B cell (primary cell): ENCODE measurements around the gene SUGCT. TPM values are rescaled to one million over a fixed set of nuclear protein-coding genes. Genes with fewer than 3 reads are reported as not detected.

Experiments used
- ATAC-seq: fragments of 200-7000 bp; cut with Tn5 transposase; one replicate; pipeline ENCODE4 v1.10.0; 2021; ENCODE audit warnings: low read depth, mild to moderate bottlenecking, moderate number of reproducible peaks, moderate library complexity
- CTCF ChIA-PET: fragments of 350-600 bp; sonication (Branson Sonifier 250); formaldehyde crosslinking; loops from one replicate; lab custom pipeline; 2021; ENCODE audit warnings: antibody characterized with exemption, inconsistent platforms; lab: Charles Lee
- POLR2A ChIA-PET: fragments of 350-600 bp; sonication (Branson Sonifier 250); formaldehyde crosslinking; loops from one replicate; lab custom pipeline; 2021; ENCODE audit warnings: antibody characterized with exemption; lab: Charles Lee
- DNase-seq: peaks from one replicate; pipeline ENCODE4 v3.0.0; 2013
- H2AFZ ChIP-seq: 2 replicates; pipeline ENCODE4 v1.6.1; 2012; ENCODE audit warnings: mild to moderate bottlenecking, low read depth, low read length; ENCODE audit not compliant: insufficient read depth, poor library complexity, severe bottlenecking
- H3K27ac ChIP-seq, 2 donors: 1 replicate in 1 of 2; 2 replicates in 1 of 2; pipeline ENCODE4 v1.5.1; 2012 to 2013; ENCODE audit warnings: low read length in 2 of 2, mild to moderate bottlenecking in 2 of 2, moderate library complexity in 1 of 2
- H3K27me3 ChIP-seq, 4 experiments: fragments of 200-600 bp in 1 of 4; sonication (generic) in 1 of 4; replicated peaks in 1 of 4; 1 replicate in 2 of 4; 2 replicates in 2 of 4; pipeline versions ENCODE4 v1.6.1 to v1.7.0; 2013 to 2016; ENCODE audit warnings: low read length in 3 of 4, mild to moderate bottlenecking in 2 of 4, mixed read lengths in 1 of 4, moderate library complexity in 1 of 4; ENCODE audit not compliant: insufficient read depth in 4 of 4, control insufficient read depth in 3 of 4; ENCODE audit errors: control extremely low read depth in 1 of 4
- H3K36me3 ChIP-seq, 2 experiments: replicated peaks in 1 of 2; 1 replicate in 1 of 2; 2 replicates in 1 of 2; pipeline versions ENCODE4 v1.6.1 to v1.7.1; 2013; ENCODE audit warnings: low read length in 1 of 2; ENCODE audit not compliant: insufficient read depth in 2 of 2, control insufficient read depth in 1 of 2; ENCODE audit errors: control extremely low read depth in 1 of 2, extremely low read depth in 1 of 2
- H3K4me1 ChIP-seq, 2 donors: fragments of 200-600 bp in 1 of 2; sonication (generic) in 1 of 2; 1 replicate in 1 of 2; 2 replicates in 1 of 2; pipeline versions ENCODE4 v1.5.1 to v1.6.1; 2013 to 2017; ENCODE audit warnings: low read length in 2 of 2; ENCODE audit not compliant: control insufficient read depth in 2 of 2, insufficient read depth in 2 of 2
- H3K4me2 ChIP-seq: replicated peaks from 2 replicates; pipeline ENCODE3; 2012; ENCODE audit warnings: mild to moderate bottlenecking, low read depth, low read length; ENCODE audit not compliant: poor library complexity, severe bottlenecking
- H3K4me3 ChIP-seq, 5 experiments: fragments of 200-600 bp in 1 of 5; sonication (generic) in 1 of 5; 1 replicate in 3 of 5; 2 replicates in 2 of 5; pipeline versions ENCODE4 v1.5.1 to v1.7.0; 2011 to 2016; ENCODE audit warnings: low read length in 4 of 5, mild to moderate bottlenecking in 4 of 5, low read depth in 2 of 5, control low read depth in 1 of 5, moderate library complexity in 1 of 5; ENCODE audit not compliant: insufficient read depth in 1 of 5; ENCODE audit errors: control extremely low read depth in 1 of 5, extremely low read depth in 1 of 5
- H3K79me2 ChIP-seq: fragments of 200-600 bp; sonication (generic); one replicate; pipeline ENCODE4 v1.6.0; 2016; ENCODE audit warnings: low read length; ENCODE audit not compliant: control insufficient read depth, insufficient read depth
- H3K9ac ChIP-seq: fragments of 200-600 bp; sonication (generic); 2 replicates; pipeline ENCODE4 v1.6.1; 2017; ENCODE audit warnings: mild to moderate bottlenecking, low read length, moderate library complexity
- H3K9me3 ChIP-seq, 3 donors: one replicate each; pipeline versions ENCODE4 v1.6.1 to v1.7.1; 2013; ENCODE audit warnings: low read length in 2 of 3; ENCODE audit not compliant: control insufficient read depth in 2 of 3, insufficient read depth in 1 of 3; ENCODE audit errors: control extremely low read depth in 1 of 3
- H4K20me1 ChIP-seq: 2 replicates; pipeline ENCODE4 v1.6.0; 2012; ENCODE audit warnings: mild to moderate bottlenecking, low read length; ENCODE audit not compliant: insufficient read depth, control insufficient read depth, poor library complexity, severe bottlenecking
- H3K27ac Mint-ChIP-seq: one replicate; pipeline ENCODE4 v1.8.0; 2021; ENCODE audit warnings: mixed read lengths
- H3K27me3 Mint-ChIP-seq: one replicate; pipeline ENCODE4 v1.8.0; 2021; ENCODE audit warnings: mixed read lengths
- H3K4me1 Mint-ChIP-seq: one replicate; pipeline ENCODE4 v1.8.0; 2021; ENCODE audit warnings: mixed read lengths
- H3K4me3 Mint-ChIP-seq: one replicate; pipeline ENCODE4 v1.8.0; 2021; ENCODE audit warnings: mixed read lengths
- H3K9me3 Mint-ChIP-seq: one replicate; pipeline ENCODE4 v1.8.0; 2022; ENCODE audit warnings: mixed read lengths; ENCODE audit not compliant: insufficient read depth
- CTCF ChIP-seq: fragments of 200-600 bp; IDR thresholded peaks from one replicate; pipeline ENCODE4 v1.8.0; 2022; ENCODE audit warnings: antibody characterized with exemption, mild to moderate bottlenecking
- EZH2 ChIP-seq: IDR thresholded peaks from 2 replicates; pipeline ENCODE4 v1.6.1; 2012; ENCODE audit warnings: borderline replicate concordance, low read depth, mild to moderate bottlenecking, moderate library complexity, low read length; ENCODE audit not compliant: insufficient read depth, poor library complexity, severe bottlenecking
- WGBS: methylation state at CpG from one replicate; pipeline ENCODE4 v1.1.5; 2013; ENCODE audit warnings: missing lambda C conversion rate; ENCODE audit not compliant: insufficient coverage; 5-methylcytosine and 5-hydroxymethylcytosine counted together
- intact Hi-C: fragments of 100-400 bp; cut with micrococcal nuclease; formaldehyde crosslinking; loops from one replicate; pipeline ENCODE4 v1.10.0; 2022
- polyA plus RNA-seq: library from polyadenylated mRNA; depleted of rRNA; stranded (reverse); fragments of >200 nt; gene quantifications from 2 replicates; pipeline ENCODE4 v1.2.3, GENCODE V29; 2012
- total RNA-seq, 2 donors: library from RNA; stranded (reverse); fragments of 120-200 nt in 1 of 2; gene quantifications; 1 replicate in 1 of 2; 2 replicates in 1 of 2; pipeline versions ENCODE4 v1.2.3 to v1.2.4, GENCODE V29; 2013 to 2022

SUGCT gene
- total and polyA plus RNA-seq, 2 donors (not counting 1 experiment from before 2014, with no cell fraction given), result 0.19 to 0.86 TPM

DNA sequence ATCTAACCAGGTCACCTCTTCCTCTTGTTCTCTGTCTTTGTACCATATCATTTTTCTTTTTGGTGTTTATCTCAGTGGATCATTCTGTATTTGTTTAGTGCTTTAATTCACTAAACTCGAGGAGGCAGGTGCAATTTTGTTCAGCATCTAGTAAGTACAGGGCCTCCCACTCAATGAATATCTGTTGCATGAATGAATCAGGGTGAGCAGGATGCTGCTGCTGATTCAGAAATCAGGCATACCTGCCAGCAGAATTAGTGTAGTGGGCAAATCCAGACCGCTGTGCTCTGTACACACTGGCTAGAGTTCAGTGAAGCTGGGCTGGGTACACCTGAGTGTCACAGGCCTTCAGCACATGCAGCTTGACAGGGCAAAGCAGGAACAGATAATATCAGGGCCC, 511.9 kb downstream of the SUGCT start:
- no peak overlapping the region for H3K4me3 ChIP-seq
- peaks cover 0 to 2% (median 0%) of the 10 kb centered on the region in 4 experiments for H3K27me3 ChIP-seq
- peaks cover 2% of the 10 kb centered on the region for H3K4me1 Mint-ChIP-seq
- TF ChIP-seq CTCF, result no peak
- TF ChIP-seq EZH2, result no peak
- H3K9ac ChIP-seq, result no peak overlapping the region
- no peak overlapping the region for H3K27ac ChIP-seq
- no peak overlapping the region for H3K4me3 Mint-ChIP-seq
- WGBS, result 65% methylated on average over 2 of the region's 2 CpGs
- H3K4me2 ChIP-seq, result no peak overlapping the region
- DNase-seq, result no peak
- H3K79me2 ChIP-seq, result no peaks in the 10 kb centered on the region
- no peaks in the 10 kb centered on the region for H3K4me1 ChIP-seq
- no peak overlapping the region for H2AFZ ChIP-seq
- H3K36me3 ChIP-seq, result no peaks in the 10 kb centered on the region
- H3K9me3 ChIP-seq, result no peaks in the 10 kb centered on the region
- H3K27me3 Mint-ChIP-seq, result peaks cover 7% of the 10 kb centered on the region
- ATAC-seq, result no peak
- H3K9me3 Mint-ChIP-seq, result no peaks in the 10 kb centered on the region
- H4K20me1 ChIP-seq, result no peaks in the 10 kb centered on the region
- POLR2A ChIA-PET, result no interaction called here
- intact Hi-C loops, result no loop called here
- CTCF ChIA-PET, result no interaction called here
- no peak overlapping the region for H3K27ac Mint-ChIP-seq

DNA sequence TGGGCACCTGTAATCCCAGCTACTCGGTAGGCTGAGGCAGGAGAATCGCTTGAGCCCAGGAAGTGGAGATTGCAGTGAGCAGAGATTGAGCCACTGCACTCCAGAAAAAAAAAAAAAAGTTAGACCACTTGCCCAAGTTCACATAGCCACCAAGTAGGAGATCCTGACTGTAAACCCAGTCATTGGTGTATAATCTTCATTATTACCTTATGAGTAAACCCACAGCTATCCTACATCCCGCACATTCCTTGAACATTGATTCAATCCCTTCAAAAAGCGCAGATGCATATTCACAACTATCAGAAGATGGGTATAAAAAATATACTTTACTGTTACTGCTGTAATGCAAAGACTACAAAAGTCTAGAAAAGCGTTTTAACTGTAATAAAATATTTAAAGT, 512.9 kb downstream of the SUGCT start:
- no peak overlapping the region for H3K4me2 ChIP-seq
- H3K27ac ChIP-seq, result no peak overlapping the region
- peaks cover 7% of the 10 kb centered on the region for H3K27me3 Mint-ChIP-seq
- no peaks in the 10 kb centered on the region for H3K9me3 ChIP-seq
- no peak for TF ChIP-seq CTCF
- TF ChIP-seq EZH2, result no peak
- no peaks in the 10 kb centered on the region for H4K20me1 ChIP-seq
- CTCF ChIA-PET, result no interaction called here
- ATAC-seq (no peak), DNase-seq (no peak)
- peaks cover 2% of the 10 kb centered on the region for H3K4me1 Mint-ChIP-seq
- H3K4me3 ChIP-seq, result no peak overlapping the region
- no peak overlapping the region for H3K9ac ChIP-seq
- WGBS, result no CpG with 5 or more reads among the region's 5 CpGs
- intact Hi-C loops, result no loop called here
- H3K4me3 Mint-ChIP-seq, result no peak overlapping the region
- no peaks in the 10 kb centered on the region for H3K36me3 ChIP-seq
- POLR2A ChIA-PET, result no interaction called here
- H3K27me3 ChIP-seq, result peaks cover 0 to 2% (median 0%) of the 10 kb centered on the region in 4 experiments
- no peak overlapping the region for H2AFZ ChIP-seq
- no peaks in the 10 kb centered on the region for H3K4me1 ChIP-seq
- no peak overlapping the region for H3K27ac Mint-ChIP-seq
- no peaks in the 10 kb centered on the region for H3K9me3 Mint-ChIP-seq
- H3K79me2 ChIP-seq, result no peaks in the 10 kb centered on the region
